K562 (cell line): ENCODE data around the gene E2F1. TPM values are rescaled to one million over a fixed set of nuclear protein-coding genes. Genes with fewer than 3 reads are reported as not detected.

Experiments
- ATF1 ChIP-seq, 2 experiments: fragments of 450-650 bp in 1 of 2; IDR thresholded peaks; 2 replicates each; pipeline ENCODE4 v1.6.1; 2016; ENCODE audit warnings: missing compliant biosample characterization in 1 of 2, missing genetic modification characterization in 1 of 2
- BCOR ChIP-seq: fragments of 450-650 bp; IDR thresholded peaks from 2 replicates; pipeline ENCODE4 v1.6.1; 2016
- ETV5 ChIP-seq: sonication (generic); formaldehyde crosslinking; IDR thresholded peaks from 2 replicates; pipeline ENCODE4 v1.4.0; 2020; ENCODE audit warnings: low read depth, mild to moderate bottlenecking, missing genetic modification reagents
- GABPB2 ChIP-seq: fragments of 250-450 bp; sonication (Bioruptor Pico); conservative IDR thresholded peaks from 2 replicates; pipeline ENCODE4 v1.5.1; 2021; ENCODE audit warnings: mild to moderate bottlenecking
- JUND ChIP-seq, 2 experiments: IDR thresholded peaks; 2 replicates in 1 of 2; 3 replicates in 1 of 2; pipeline ENCODE4 v1.6.1; 2011; ENCODE audit warnings: borderline replicate concordance in 2 of 2, low read depth in 2 of 2, low read length in 2 of 2, improper control_type of control experiment in 1 of 2, missing biosample characterization in 1 of 2, missing genetic modification characterization in 1 of 2, missing genetic modification reagents in 1 of 2
- NR2C1 ChIP-seq, 2 experiments: fragments of 450-650 bp; IDR thresholded peaks; 2 replicates each; pipeline ENCODE4 v1.6.1; 2017; ENCODE audit warnings: mild to moderate bottlenecking in 2 of 2, antibody characterized with exemption in 1 of 2, inconsistent platforms in 1 of 2, missing compliant biosample characterization in 1 of 2, missing genetic modification characterization in 1 of 2
- SMARCA4 ChIP-seq: fragments of 450-650 bp; IDR thresholded peaks from 2 replicates; pipeline ENCODE4 v1.6.1; 2016
- SREBF2 ChIP-seq: sonication (generic); formaldehyde crosslinking; IDR thresholded peaks from 2 replicates; pipeline ENCODE4 v1.4.0; 2020; ENCODE audit warnings: mild to moderate bottlenecking, missing genetic modification reagents
- SRSF9 ChIP-seq: fragments of 200-400 bp; formaldehyde crosslinking; IDR thresholded peaks from 2 replicates; pipeline ENCODE4 v1.6.1; 2017; ENCODE audit warnings: low read depth, low read length, borderline replicate concordance
- ZKSCAN8 ChIP-seq: fragments of 200-800 bp; sonication (Bioruptor generic); IDR thresholded peaks from 2 replicates; pipeline ENCODE4 v1.6.1; 2016; ENCODE audit warnings: missing genetic modification characterization, missing compliant biosample characterization
- ZNF830 ChIP-seq: fragments of 250-450 bp; sonication (Bioruptor Pico); IDR thresholded peaks from 2 replicates; pipeline ENCODE4 v1.5.0; 2021; ENCODE audit warnings: mild to moderate bottlenecking
- polyA plus RNA-seq, 8 experiments: library from polyadenylated mRNA; depleted of rRNA in 4 of 8; stranded (reverse) in 5 of 8; unstranded in 3 of 8; fragments of >200 nt; fragmentation: Nextera tagmentation in 2 of 8; fragmentation: Illumina TruSeq in 1 of 8; extraction: Ambion mirVana in 2 of 8; extraction: Trizol in 1 of 8; gene quantifications; 2 replicates each; pipeline versions ENCODE4 v1.2.1 to v1.2.3, GENCODE V29; 2011 to 2014; ENCODE audit warnings: inconsistent platforms in 1 of 8, missing spikeins in 1 of 8
- total RNA-seq, 7 experiments: library from RNA; depleted of rRNA in 6 of 7; stranded (reverse); fragments of >200 nt in 6 of 7; fragmentation: Illumina TruSeq in 2 of 7; extraction: Trizol in 2 of 7; gene quantifications; 2 replicates each; pipeline versions ENCODE4 v1.2.1 to v1.2.3, GENCODE V29; 2011 to 2021; ENCODE audit warnings: low replicate concordance in 1 of 7
- TF ChIP-seq, protein P1 (sequence below): fragments of 250-450 bp; sonication (Bioruptor Pico); IDR thresholded peaks from 2 replicates; pipeline ENCODE4 v1.9.0; 2021; ENCODE audit warnings: mild to moderate bottlenecking
- TF ChIP-seq, protein P2 (sequence below): fragments of 450-650 bp; formaldehyde crosslinking; IDR thresholded peaks from 2 replicates; pipeline ENCODE4 v1.4.0; 2020; ENCODE audit warnings: mild to moderate bottlenecking, moderate library complexity
- TF ChIP-seq, protein P3 (sequence below): fragments of 450-650 bp; IDR thresholded peaks from 2 replicates; pipeline ENCODE4 v1.6.1; 2016; ENCODE audit warnings: low read depth, mild to moderate bottlenecking, moderate library complexity

The E2F1 gene
- total and polyA plus RNA-seq, 9 of the 15 experiments (the other 6 are each of a cell fraction or from before 2014, with no cell fraction given), result 0.14 to 30.6 (median 13.1) TPM

DNA sequence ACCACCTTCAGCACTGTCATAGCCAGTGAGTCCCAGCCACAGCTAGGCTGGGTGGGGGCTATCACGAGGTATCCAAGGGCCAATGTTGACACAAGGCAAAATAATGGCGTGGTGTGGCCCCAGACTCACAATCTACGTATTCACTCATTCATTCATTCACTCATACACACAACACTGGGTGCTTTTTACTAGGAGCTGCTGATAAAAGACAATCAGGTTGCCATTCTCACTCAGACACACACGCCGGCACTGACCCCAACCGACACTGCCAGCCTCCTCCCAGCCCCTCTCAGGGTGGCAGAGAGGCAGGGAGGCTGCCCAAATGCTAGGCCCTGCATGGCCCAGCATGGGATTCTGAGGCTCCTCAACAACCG is 25.5 kb downstream of the E2F1 start (continued):
- TF ChIP-seq, protein P1, sequence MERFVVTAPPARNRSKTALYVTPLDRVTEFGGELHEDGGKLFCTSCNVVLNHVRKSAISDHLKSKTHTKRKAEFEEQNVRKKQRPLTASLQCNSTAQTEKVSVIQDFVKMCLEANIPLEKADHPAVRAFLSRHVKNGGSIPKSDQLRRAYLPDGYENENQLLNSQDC (CRISPR knock-in tag), result no peak
- TF ChIP-seq, protein P2, sequence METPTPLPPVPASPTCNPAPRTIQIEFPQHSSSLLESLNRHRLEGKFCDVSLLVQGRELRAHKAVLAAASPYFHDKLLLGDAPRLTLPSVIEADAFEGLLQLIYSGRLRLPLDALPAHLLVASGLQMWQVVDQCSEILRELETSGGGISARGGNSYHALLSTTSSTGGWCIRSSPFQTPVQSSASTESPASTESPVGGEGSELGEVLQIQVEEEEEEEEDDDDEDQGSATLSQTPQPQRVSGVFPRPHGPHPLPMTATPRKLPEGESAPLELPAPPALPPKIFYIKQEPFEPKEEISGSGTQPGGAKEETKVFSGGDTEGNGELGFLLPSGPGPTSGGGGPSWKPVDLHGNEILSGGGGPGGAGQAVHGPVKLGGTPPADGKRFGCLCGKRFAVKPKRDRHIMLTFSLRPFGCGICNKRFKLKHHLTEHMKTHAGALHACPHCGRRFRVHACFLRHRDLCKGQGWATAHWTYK (CRISPR knock-in tag), result no peak
- TF ChIP-seq ZKSCAN8 (CRISPR knock-in tag), result no peak
- TF ChIP-seq ATF1 (CRISPR knock-in tag; IDR thresholded peaks at IDR 0.05), result no peak
- no peak for TF ChIP-seq ATF1 (tag; IDR thresholded peaks at IDR 0.05)
- no peak for TF ChIP-seq SRSF9
- TF ChIP-seq GABPB2 (CRISPR knock-in tag), result no peak
- TF ChIP-seq BCOR, result no peak
- TF ChIP-seq ZNF830, result no peak
- TF ChIP-seq SREBF2, result no peak
- TF ChIP-seq ETV5 (CRISPR knock-in tag), result no peak
- no peak for TF ChIP-seq SMARCA4
- no peak for TF ChIP-seq NR2C1 (IDR thresholded peaks at IDR 0.05)
- TF ChIP-seq NR2C1 (tag; IDR thresholded peaks at IDR 0.05), result no peak
- no peak for TF ChIP-seq JUND (IDR thresholded peaks at IDR 0.05; ENCODE audit: borderline replicate concordance, low read depth, low read length)
- no peak for TF ChIP-seq JUND (tag; IDR thresholded peaks at IDR 0.05; ENCODE audit: borderline replicate concordance, low read depth, low read length)
- TF ChIP-seq, protein P3, sequence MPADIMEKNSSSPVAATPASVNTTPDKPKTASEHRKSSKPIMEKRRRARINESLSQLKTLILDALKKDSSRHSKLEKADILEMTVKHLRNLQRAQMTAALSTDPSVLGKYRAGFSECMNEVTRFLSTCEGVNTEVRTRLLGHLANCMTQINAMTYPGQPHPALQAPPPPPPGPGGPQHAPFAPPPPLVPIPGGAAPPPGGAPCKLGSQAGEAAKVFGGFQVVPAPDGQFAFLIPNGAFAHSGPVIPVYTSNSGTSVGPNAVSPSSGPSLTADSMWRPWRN, result no peak
- TF ChIP-seq, all 486 proteins: peak for 0
